HG03280 (cell line): ENCODE results near the gene FZD8.

Experiments
- ATAC-seq: cut with Tn5 transposase; IDR thresholded peaks from one replicate; pipeline ENCODE4 v1.9.1; 2021; ENCODE audit warnings: mild to moderate bottlenecking, moderate library complexity; ENCODE audit not compliant: unreplicated experiment

Gene FZD8

GRCh38 chr10:35642793-35643114 is 658 bp upstream of the FZD8 start:
- ATAC-seq, result no peak

GRCh38 chr10:35641676-35642034 is 441 bp downstream of the FZD8 start:
- ATAC-seq, result peak; percentile 30

GRCh38 chr10:35640951-35641675 is 983 bp downstream of the FZD8 start:
- peak; percentile 42 for ATAC-seq

- peak; percentile 26 for ATAC-seq
These were observed 1.6 kb downstream of the FZD8 start for GRCh38 chr10:35640474-35640873.

- ATAC-seq, result no peak
These were observed 2.2 kb downstream of the FZD8 start for GRCh38 chr10:35639728-35640401.

- no peak for ATAC-seq
These were observed 2.9 kb downstream of the FZD8 start for GRCh38 chr10:35639021-35639727.

- no peak for ATAC-seq
These were observed 4.0 kb downstream of the FZD8 start for GRCh38 chr10:35638101-35638500.

- no peak for ATAC-seq
These were observed 4.6 kb downstream of the FZD8 start for GRCh38 chr10:35637462-35637861.

- no peak for ATAC-seq
These were observed 5.1 kb downstream of the FZD8 start for GRCh38 chr10:35636956-35637355.

GRCh38 chr10:35635576-35635975 is 6.5 kb downstream of the FZD8 start:
- ATAC-seq, result peak; percentile 71

GRCh38 chr10:35633006-35633980 is 8.8 kb downstream of the FZD8 start:
- no peak for ATAC-seq

GRCh38 chr10:35632027-35632426 is 10.1 kb downstream of the FZD8 start:
- ATAC-seq, result no peak

GRCh38 chr10:35631404-35631803 is 10.7 kb downstream of the FZD8 start:
- ATAC-seq, result no peak

- no peak for ATAC-seq
These were observed 15.1 kb downstream of the FZD8 start for GRCh38 chr10:35626971-35627507.

- no peak for ATAC-seq
These were observed 27.8 kb downstream of the FZD8 start for GRCh38 chr10:35614312-35614711.

- ATAC-seq, result no peak
These were observed 28.4 kb downstream of the FZD8 start for GRCh38 chr10:35613597-35614226.

GRCh38 chr10:35613107-35613440 is 29.0 kb downstream of the FZD8 start:
- no peak for ATAC-seq

- no peak for ATAC-seq
These were observed 29.6 kb downstream of the FZD8 start for GRCh38 chr10:35612385-35613106.

GRCh38 chr10:35611750-35612149 is 30.3 kb downstream of the FZD8 start:
- ATAC-seq, result no peak

- no peak for ATAC-seq
These were observed 33.8 kb downstream of the FZD8 start for GRCh38 chr10:35608328-35608672.
